IMR-90 (cell line): ENCODE data around the gene TMX1. TPM values are rescaled to one million over a fixed set of nuclear protein-coding genes. Genes with fewer than 3 reads are reported as not detected.

Experiments used
- ATAC-seq: fragments of 200-7000 bp; cut with Tn5 transposase; 2 replicates; pipeline ENCODE4 v1.9.1; 2020; ENCODE audit warnings: low read depth, mild to moderate bottlenecking, moderate library complexity
- BruUV-seq: library from RNA; stranded (reverse); fragments of 400-500 nt; replicated peaks from 2 replicates; lab custom pipeline; 2021; lab: Mats Ljungman, UMichigan
- CTCF ChIA-PET: fragments of 300-600 bp; formaldehyde crosslinking; extraction: SDS; loops from one replicate; lab custom pipeline; 2021; ENCODE audit warnings: antibody characterized with exemption; lab: Yijun Ruan, JAX
- POLR2A ChIA-PET: fragments of 300-600 bp; sonication (Branson Sonifier 250); formaldehyde crosslinking; loops from one replicate; lab custom pipeline; 2022; ENCODE audit warnings: antibody characterized with exemption; ENCODE audit not compliant: unreplicated experiment; lab: Charles Lee
- DNase-seq: peaks from one replicate; pipeline ENCODE4 v3.0.0; 2013
- H2AFZ ChIP-seq: replicated peaks from 2 replicates; pipeline ENCODE3; 2013; ENCODE audit warnings: low read length, mild to moderate bottlenecking; ENCODE audit not compliant: poor library complexity
- H2AK5ac ChIP-seq: 2 replicates; pipeline ENCODE4 v1.6.1; 2013; ENCODE audit warnings: low read depth, low read length, inconsistent platforms
- H2AK9ac ChIP-seq: replicated peaks from 2 replicates; pipeline ENCODE3; 2013; ENCODE audit warnings: mild to moderate bottlenecking, low read depth, low read length, moderate library complexity; ENCODE audit not compliant: poor library complexity
- H2BK120ac ChIP-seq: 2 replicates; pipeline ENCODE4 v1.6.1; 2013; ENCODE audit warnings: low read depth, low read length, inconsistent platforms
- H2BK15ac ChIP-seq: 3 replicates; pipeline ENCODE4 v1.6.1; 2013; ENCODE audit warnings: low read depth, low read length, inconsistent platforms
- H2BK20ac ChIP-seq: 2 replicates; pipeline ENCODE4 v1.6.1; 2013; ENCODE audit warnings: low read depth, mild to moderate bottlenecking, inconsistent platforms, low read length, moderate library complexity
- H2BK5ac ChIP-seq: 2 replicates; pipeline ENCODE4 v1.6.1; 2013; ENCODE audit warnings: mild to moderate bottlenecking, low read depth, low read length, inconsistent platforms; ENCODE audit not compliant: poor library complexity, severe bottlenecking
- H3K14ac ChIP-seq: replicated peaks from 2 replicates; pipeline ENCODE4 v1.6.1; 2013; ENCODE audit warnings: low read depth, low read length, inconsistent platforms
- H3K18ac ChIP-seq: 2 replicates; pipeline ENCODE4 v1.6.1; 2013; ENCODE audit warnings: low read depth, low read length, control low read depth
- H3K23ac ChIP-seq: 2 replicates; pipeline ENCODE4 v1.6.1; 2013; ENCODE audit warnings: low read depth, low read length, inconsistent platforms
- H3K27ac ChIP-seq: 2 replicates; pipeline ENCODE4 v1.5.1; 2013; ENCODE audit warnings: mild to moderate bottlenecking, control low read depth, low read length; ENCODE audit not compliant: insufficient read depth
- H3K27me3 ChIP-seq: 2 replicates; pipeline ENCODE4 v1.6.1; 2013; ENCODE audit warnings: low read length; ENCODE audit not compliant: control insufficient read depth, insufficient read depth
- H3K36me3 ChIP-seq: 2 replicates; pipeline ENCODE4 v1.6.1; 2013; ENCODE audit warnings: low read length, mixed read lengths; ENCODE audit not compliant: control insufficient read depth, insufficient read depth
- H3K4ac ChIP-seq: 2 replicates; pipeline ENCODE4 v1.6.1; 2013; ENCODE audit warnings: low read depth, low read length, inconsistent platforms
- H3K4me1 ChIP-seq: 2 replicates; pipeline ENCODE4 v1.6.1; 2013; ENCODE audit warnings: low read length, mixed read lengths; ENCODE audit not compliant: control insufficient read depth, insufficient read depth
- H3K4me2 ChIP-seq: 2 replicates; pipeline ENCODE4 v1.6.1; 2013; ENCODE audit warnings: low read depth, mild to moderate bottlenecking, control low read depth, low read length, moderate library complexity
- H3K4me3 ChIP-seq: 2 replicates; pipeline ENCODE4 v1.5.1; 2013; ENCODE audit warnings: low read depth, mild to moderate bottlenecking, control low read depth, low read length, moderate library complexity; ENCODE audit not compliant: insufficient read depth
- H3K56ac ChIP-seq: 2 replicates; pipeline ENCODE4 v1.6.1; 2013; ENCODE audit warnings: low read length, inconsistent platforms; ENCODE audit not compliant: insufficient read depth; ENCODE audit errors: extremely low read depth
- H3K79me1 ChIP-seq, 2 experiments: 2 replicates each; pipeline ENCODE4 v1.6.1; 2013; ENCODE audit warnings: low read length in 2 of 2, inconsistent platforms in 1 of 2, low read depth in 1 of 2
- H3K9ac ChIP-seq: 2 replicates; pipeline ENCODE4 v1.6.1; 2013; ENCODE audit warnings: low read depth, low read length, control low read depth
- H3K9me1 ChIP-seq: 2 replicates; pipeline ENCODE4 v1.6.1; 2013; ENCODE audit warnings: low read length, inconsistent platforms; ENCODE audit not compliant: insufficient read depth
- H3K9me3 ChIP-seq: 2 replicates; pipeline ENCODE4 v1.6.1; 2013; ENCODE audit warnings: low read length; ENCODE audit not compliant: control insufficient read depth, insufficient read depth
- H4K20me1 ChIP-seq: 2 replicates; pipeline ENCODE4 v1.6.1; 2013; ENCODE audit warnings: low read length, inconsistent platforms; ENCODE audit not compliant: insufficient read depth
- H4K5ac ChIP-seq: 2 replicates; pipeline ENCODE4 v1.6.1; 2013; ENCODE audit warnings: mild to moderate bottlenecking, low read depth, low read length, control low read depth
- H4K8ac ChIP-seq, 2 experiments: 2 replicates each; pipeline ENCODE4 v1.6.1; 2013; ENCODE audit warnings: low read depth in 2 of 2, low read length in 2 of 2, control low read depth in 1 of 2, inconsistent platforms in 1 of 2
- H4K91ac ChIP-seq: 2 replicates; pipeline ENCODE4 v1.6.1; 2013; ENCODE audit warnings: low read depth, low read length, inconsistent platforms; ENCODE audit not compliant: insufficient read depth
- BHLHE40 ChIP-seq: fragments of 150-350 bp; IDR thresholded peaks from 2 replicates; pipeline ENCODE4 v1.6.1; 2016; ENCODE audit warnings: mild to moderate bottlenecking, low read depth, low read length
- CEBPB ChIP-seq: IDR thresholded peaks from 2 replicates; pipeline ENCODE4 v1.6.1; 2012; ENCODE audit warnings: low read depth, low read length, improper control_type of control experiment
- CHD1 ChIP-seq: IDR thresholded peaks from 2 replicates; pipeline ENCODE4 v1.6.1; 2012; ENCODE audit warnings: low read depth, low read length, improper control_type of control experiment
- ELK1 ChIP-seq: fragments of 150-350 bp; IDR thresholded peaks from 2 replicates; pipeline ENCODE4 v1.6.1; 2016; ENCODE audit warnings: low read depth, mild to moderate bottlenecking, low read length, moderate library complexity, borderline replicate concordance
- MAFK ChIP-seq: IDR thresholded peaks from 2 replicates; pipeline ENCODE4 v1.6.1; 2012; ENCODE audit warnings: low read depth, low read length, improper control_type of control experiment
- MXI1 ChIP-seq: IDR thresholded peaks from 2 replicates; pipeline ENCODE4 v1.6.1; 2012; ENCODE audit warnings: low read depth, mild to moderate bottlenecking, low read length, moderate library complexity, borderline replicate concordance
- WGBS, 2 experiments: methylation state at CpG; one replicate each; pipeline versions ENCODE4 v1.1.5 to v1.1.7; 2013; ENCODE audit warnings: missing lambda C conversion rate in 2 of 2; ENCODE audit not compliant: insufficient read length in 1 of 2; ENCODE audit errors: extremely low coverage in 2 of 2; 5-methylcytosine and 5-hydroxymethylcytosine counted together
- dilution Hi-C: fragments of 300-500 bp; cut with HindIII; formaldehyde crosslinking; loops from one replicate; pipeline ENCODE4 v1.14.3; 2018; ENCODE audit warnings: low sequenced_read_pairs; ENCODE audit not compliant: unreplicated experiment
- in situ Hi-C: fragments of 300-500 bp; cut with MboI; formaldehyde crosslinking; loops from 3 replicates; pipeline ENCODE4 v1.14.3; 2019; ENCODE audit warnings: low sequenced_read_pairs, inconsistent platforms, mixed read lengths
- intact Hi-C: fragments of 100-400 bp; cut with micrococcal nuclease; formaldehyde crosslinking; loops from 2 replicates; pipeline ENCODE4 v1.10.0; 2022
- polyA plus RNA-seq, 3 experiments: library from polyadenylated mRNA; depleted of rRNA; stranded (reverse); fragments of >200 nt; gene quantifications; 2 replicates each; pipeline ENCODE4 v1.2.3, GENCODE V29; 2012; ENCODE audit warnings: low replicate concordance in 1 of 3
- total RNA-seq: library from RNA; depleted of rRNA; stranded (reverse); fragments of >200 nt; gene quantifications from 2 replicates; pipeline ENCODE4 v1.2.3, GENCODE V29; 2012
- TF ChIP-seq, protein P1 (sequence below): conservative IDR thresholded peaks from 2 replicates; pipeline ENCODE4 v1.5.1; 2012; ENCODE audit warnings: mild to moderate bottlenecking, low read depth, low read length, improper control_type of control experiment

TMX1 gene
- total and polyA plus RNA-seq, 2 of the 4 experiments (the other 2 are of a cell fraction), result 15.3 to 24.7 TPM

- DNase-seq, result no peak
- intact Hi-C loops (no loop called here), dilution Hi-C loops (no loop called here), in situ Hi-C loops (no loop called here)
- Histone ChIP-seq H3K14ac (peak overlapping the region; percentile 94), H3K9me3 (no peaks in the 10 kb centered on the region), H2BK5ac (peak overlapping the region; percentile 77), H3K4me3 (peak overlapping the region; percentile 84), H3K9me1 (peaks cover 5% of the 10 kb centered on the region), H3K4me1 (peaks cover 2% of the 10 kb centered on the region; the same call in 1 of the 2 replicates), H3K56ac (peak overlapping the region; percentile 83; the same call in 1 of the 2 replicates), H4K8ac (peak overlapping the region in 1 of 2 experiments; percentile 92; a peak in 2 of 4 replicates), H3K27ac (peak overlapping the region; percentile 91), H3K4me2 (peak overlapping the region; percentile 71), H2AFZ (peak overlapping the region; percentile 93), H4K5ac (no peak overlapping the region), H4K91ac (no peak overlapping the region), H2BK120ac (peak overlapping the region; percentile 71; the same call in 1 of the 2 replicates), H2BK20ac (no peak overlapping the region), H2AK5ac (peak overlapping the region; percentile 7; the same call in 1 of the 2 replicates), H3K4ac (peak overlapping the region; percentile 95; the same call in 1 of the 2 replicates), H3K18ac (0 out of 2 replicates have a peak overlapping the region, but pooled peaks have one; percentile 85), H3K23ac (peak overlapping the region; percentile 88), H4K20me1 (peaks cover 8% of the 10 kb centered on the region; the same call in 1 of the 2 replicates), H3K79me1 (peaks cover 8 to 43% of the 10 kb centered on the region in 2 experiments; a peak in 3 of 4 replicates), H3K27me3 (no peaks in the 10 kb centered on the region), H3K9ac (peak overlapping the region; percentile 96), H2AK9ac (peak overlapping the region; percentile 34), H2BK15ac (no peak overlapping the region), H3K36me3 (peaks cover 4% of the 10 kb centered on the region)
- no TSS peak for BruUV-seq
- CTCF ChIA-PET, result no interaction called here
- POLR2A ChIA-PET, result no interaction called here
- TF ChIP-seq ELK1, result no peak
- no peak for TF ChIP-seq CEBPB
- TF ChIP-seq BHLHE40, result no peak
- peak; percentile 59 for TF ChIP-seq MAFK
- no peak for TF ChIP-seq CHD1
- no peak for TF ChIP-seq MXI1
- TF ChIP-seq, protein P1, sequence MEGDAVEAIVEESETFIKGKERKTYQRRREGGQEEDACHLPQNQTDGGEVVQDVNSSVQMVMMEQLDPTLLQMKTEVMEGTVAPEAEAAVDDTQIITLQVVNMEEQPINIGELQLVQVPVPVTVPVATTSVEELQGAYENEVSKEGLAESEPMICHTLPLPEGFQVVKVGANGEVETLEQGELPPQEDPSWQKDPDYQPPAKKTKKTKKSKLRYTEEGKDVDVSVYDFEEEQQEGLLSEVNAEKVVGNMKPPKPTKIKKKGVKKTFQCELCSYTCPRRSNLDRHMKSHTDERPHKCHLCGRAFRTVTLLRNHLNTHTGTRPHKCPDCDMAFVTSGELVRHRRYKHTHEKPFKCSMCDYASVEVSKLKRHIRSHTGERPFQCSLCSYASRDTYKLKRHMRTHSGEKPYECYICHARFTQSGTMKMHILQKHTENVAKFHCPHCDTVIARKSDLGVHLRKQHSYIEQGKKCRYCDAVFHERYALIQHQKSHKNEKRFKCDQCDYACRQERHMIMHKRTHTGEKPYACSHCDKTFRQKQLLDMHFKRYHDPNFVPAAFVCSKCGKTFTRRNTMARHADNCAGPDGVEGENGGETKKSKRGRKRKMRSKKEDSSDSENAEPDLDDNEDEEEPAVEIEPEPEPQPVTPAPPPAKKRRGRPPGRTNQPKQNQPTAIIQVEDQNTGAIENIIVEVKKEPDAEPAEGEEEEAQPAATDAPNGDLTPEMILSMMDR, result no peak
- no CpG with 5 or more reads among the region's 10 CpGs for WGBS, 2 experiments
- ATAC-seq, result no peak
Observed at GRCh38 chr14:51240804-51241380, 845 bp downstream of the TMX1 start.
